GM12891 (cell line): ENCODE results near the gene CDCA3.
A peak's percentile ranks its signal among the peaks of the same experiment; 100 is the strongest.

Experiments
- DNase-seq: peaks from one replicate; pipeline ENCODE4 v3.0.0; 2011; ENCODE audit warnings: low spot score; ENCODE audit not compliant: insufficient read length
- FAIRE-seq: peaks from 2 replicates; lab custom pipeline; 2011; peaks lifted over from hg19 to GRCh38; lab: Jason Lieb, UNC
- PAX5 ChIP-seq: IDR thresholded peaks from 2 replicates; pipeline ENCODE4 v1.6.1; 2011; ENCODE audit warnings: low read length, moderate library complexity, mild to moderate bottlenecking; ENCODE audit not compliant: insufficient read depth, severe bottlenecking
- POLR2A ChIP-seq: IDR thresholded peaks from 2 replicates; pipeline ENCODE4 v1.6.1; 2011; ENCODE audit warnings: low read depth, low read length, control low read depth
- POLR2AphosphoS5 ChIP-seq: IDR thresholded peaks from 2 replicates; pipeline ENCODE4 v1.6.1; 2011; ENCODE audit warnings: low read depth, low read length, control low read depth
- POU2F2 ChIP-seq: IDR thresholded peaks from 2 replicates; pipeline ENCODE4 v1.6.1; 2011; ENCODE audit warnings: low read depth, mild to moderate bottlenecking, control low read depth, low read length, moderate library complexity
- SPI1 ChIP-seq: IDR thresholded peaks from 2 replicates; pipeline ENCODE4 v1.6.1; 2011; ENCODE audit warnings: low read depth, low read length, control low read depth
- TAF1 ChIP-seq: IDR thresholded peaks from 2 replicates; pipeline ENCODE4 v1.6.1; 2011; ENCODE audit warnings: low read depth, low read length, control low read depth

CDCA3 gene

GRCh38 chr12:6840761-6841515 is 10.1 kb downstream of the CDCA3 start, which contains the start of gene GNB3:
TSS of gene GNB3 (plus strand) at chr12:6840925. CDS start at chr12:6841288, 363 bp downstream.
- TF ChIP-seq PAX5, result no peak
- no peak for TF ChIP-seq SPI1
- TF ChIP-seq TAF1, result no peak
- TF ChIP-seq POU2F2, result no peak
- TF ChIP-seq POLR2AphosphoS5, result no peak
- TF ChIP-seq POLR2A, result no peak
- DNase-seq (no peak), FAIRE-seq (no peak)

GRCh38 chr12:6840330-6840729 is 10.8 kb downstream of the CDCA3 start:
- FAIRE-seq (no peak), DNase-seq (no peak)
- no peak for TF ChIP-seq TAF1
- no peak for TF ChIP-seq POLR2A
- no peak for TF ChIP-seq POLR2AphosphoS5
- no peak for TF ChIP-seq PAX5
- TF ChIP-seq SPI1, result no peak
- TF ChIP-seq POU2F2, result no peak

- peak; percentile 50; the same call in 1 of the 2 replicates for TF ChIP-seq POU2F2
- TF ChIP-seq PAX5, result no peak
- no peak for TF ChIP-seq TAF1
- TF ChIP-seq POLR2A, result no peak
- TF ChIP-seq POLR2AphosphoS5, result no peak
- TF ChIP-seq SPI1, result no peak
- FAIRE-seq (peak; percentile 89), DNase-seq (peak; percentile 78)
Observed at GRCh38 chr12:6839482-6840201, 11.4 kb downstream of the CDCA3 start.

- no peak for TF ChIP-seq POLR2AphosphoS5
- DNase-seq (no peak), FAIRE-seq (no peak)
Observed at GRCh38 chr12:6838854-6839253, 12.2 kb downstream of the CDCA3 start.

GRCh38 chr12:6837370-6838060 is 13.6 kb downstream of the CDCA3 start:
- no peak for FAIRE-seq
- TF ChIP-seq POU2F2, result no peak
- no peak for TF ChIP-seq POLR2AphosphoS5
- TF ChIP-seq TAF1, result no peak
- no peak for TF ChIP-seq POLR2A
- TF ChIP-seq SPI1, result no peak
- no peak for TF ChIP-seq PAX5
- DNase-seq, result no peak

GRCh38 chr12:6836851-6837250 is 14.2 kb downstream of the CDCA3 start:
- TF ChIP-seq SPI1, result no peak
- no peak for TF ChIP-seq POLR2A
- TF ChIP-seq POU2F2, result no peak
- TF ChIP-seq POLR2AphosphoS5, result no peak
- TF ChIP-seq TAF1, result no peak
- no peak for TF ChIP-seq PAX5
- FAIRE-seq (no peak), DNase-seq (no peak)

- DNase-seq (no peak), FAIRE-seq (no peak)
- no peak for TF ChIP-seq POLR2A
- TF ChIP-seq SPI1, result no peak
- TF ChIP-seq POU2F2, result no peak
- no peak for TF ChIP-seq TAF1
- TF ChIP-seq POLR2AphosphoS5, result no peak
- TF ChIP-seq PAX5, result no peak
Observed at GRCh38 chr12:6834873-6835272, 16.2 kb downstream of the CDCA3 start.

- FAIRE-seq (no peak), DNase-seq (no peak)
- TF ChIP-seq POLR2A (no peak), SPI1 (no peak), POLR2AphosphoS5 (no peak), TAF1 (no peak), POU2F2 (no peak), PAX5 (no peak)
Observed at GRCh38 chr12:6834254-6834653, 16.8 kb downstream of the CDCA3 start.

- TF ChIP-seq POU2F2 (no peak), TAF1 (no peak), PAX5 (no peak), POLR2A (no peak), POLR2AphosphoS5 (no peak), SPI1 (no peak)
- FAIRE-seq, result no peak
- DNase-seq, result no peak
Observed at GRCh38 chr12:6833189-6833890, 17.7 kb downstream of the CDCA3 start.
